Stimulated activated CD8-positive, alpha-beta memory T cell treated with anti-CD3 and anti-CD28 coated beads, Interleukin-2, amount 100 ng/mL, for 48 hours (primary cell): ENCODE results near the gene DTNA.

Source experiments
- DNase-seq, 2 donors: peaks; one replicate each; pipeline ENCODE4 v3.0.0-alpha.2; 2020; ENCODE audit warnings: low read depth in 2 of 2

DTNA gene

GRCh38 chr18:34858188-34858587, 148.1 kb downstream of the DTNA start:
- DNase-seq: no peak

- no peak for DNase-seq
These were observed 149.4 kb downstream of the DTNA start for GRCh38 chr18:34859496-34859895.

GRCh38 chr18:34862561-34862960, 152.5 kb downstream of the DTNA start:
- no peak for DNase-seq

- DNase-seq: no peak
These were observed 153.6 kb downstream of the DTNA start for GRCh38 chr18:34863702-34864101.

GRCh38 chr18:34864836-34865497, 154.9 kb downstream of the DTNA start:
- DNase-seq: no peak

GRCh38 chr18:34866310-34866709, 156.2 kb downstream of the DTNA start:
- no peak for DNase-seq

- no peak for DNase-seq
These were observed 156.6 kb downstream of the DTNA start for GRCh38 chr18:34866739-34867138.

- no peak for DNase-seq
These were observed 157.4 kb downstream of the DTNA start for GRCh38 chr18:34867520-34867919.

GRCh38 chr18:34870555-34871310, 160.6 kb downstream of the DTNA start:
- DNase-seq: no peak

GRCh38 chr18:34871435-34871834, 161.3 kb downstream of the DTNA start:
- DNase-seq: no peak

GRCh38 chr18:34872066-34872465, 162.0 kb downstream of the DTNA start:
- DNase-seq: no peak

- no peak for DNase-seq
These were observed 164.0 kb downstream of the DTNA start for GRCh38 chr18:34873986-34874580.

- DNase-seq: no peak
These were observed 165.1 kb downstream of the DTNA start for GRCh38 chr18:34875150-34875549.

GRCh38 chr18:34880403-34880802, 170.3 kb downstream of the DTNA start:
- no peak for DNase-seq

GRCh38 chr18:34880882-34881834, 171.1 kb downstream of the DTNA start:
- no peak for DNase-seq

GRCh38 chr18:34884436-34884835, 174.3 kb downstream of the DTNA start:
- no peak for DNase-seq

GRCh38 chr18:34886177-34886576, 176.1 kb downstream of the DTNA start:
- DNase-seq: no peak

GRCh38 chr18:34887881-34888580, 177.9 kb downstream of the DTNA start:
- no peak for DNase-seq

- no peak for DNase-seq
These were observed 180.5 kb downstream of the DTNA start for GRCh38 chr18:34890486-34891085.

- DNase-seq: no peak
These were observed 182.3 kb downstream of the DTNA start for GRCh38 chr18:34892379-34892778.

GRCh38 chr18:34893239-34893638, 183.1 kb downstream of the DTNA start:
- DNase-seq: no peak
